Endothelial cell (in vitro differentiated cells): ENCODE measurements around the gene HEG1. TPM values are rescaled to one million over a fixed set of nuclear protein-coding genes. Genes with fewer than 3 reads are reported as not detected.

Experiments
- DNase-seq: peaks from one replicate; pipeline ENCODE4 v3.0.0; 2021; ENCODE audit warnings: low spot score
- H3K27ac Mint-ChIP-seq: one replicate; pipeline ENCODE4 v1.8.0; 2021; ENCODE audit warnings: mixed read lengths, inconsistent platforms; ENCODE audit not compliant: unreplicated experiment
- H3K27me3 Mint-ChIP-seq: one replicate; pipeline ENCODE4 v1.8.0; 2021; ENCODE audit warnings: mild to moderate bottlenecking, moderate library complexity, mixed read lengths, inconsistent platforms; ENCODE audit not compliant: unreplicated experiment
- H3K36me3 Mint-ChIP-seq: one replicate; pipeline ENCODE4 v1.8.0; 2021; ENCODE audit warnings: mild to moderate bottlenecking, low read depth, mixed read lengths, inconsistent platforms; ENCODE audit not compliant: unreplicated experiment
- H3K4me1 Mint-ChIP-seq: one replicate; pipeline ENCODE4 v1.8.0; 2021; ENCODE audit warnings: mild to moderate bottlenecking, mixed read lengths, inconsistent platforms; ENCODE audit not compliant: unreplicated experiment
- H3K4me3 Mint-ChIP-seq: one replicate; pipeline ENCODE4 v1.8.0; 2021; ENCODE audit warnings: mild to moderate bottlenecking, mixed read lengths, inconsistent platforms; ENCODE audit not compliant: unreplicated experiment
- H3K9me3 Mint-ChIP-seq: one replicate; pipeline ENCODE4 v1.8.0; 2021; ENCODE audit warnings: mixed read lengths, inconsistent platforms; ENCODE audit not compliant: unreplicated experiment
- CTCF ChIP-seq: fragments of 200-600 bp; sonication (generic); IDR thresholded peaks from one replicate; pipeline ENCODE4 v1.5.0; 2021; ENCODE audit warnings: antibody characterized with exemption; ENCODE audit not compliant: unreplicated experiment
- total RNA-seq: library from RNA; stranded (reverse); fragmentation: NEBNext Ultra II Directional; extraction: Animal tissue kit (Norgen Biotek cat#: 25700); gene quantifications from one replicate; pipeline ENCODE4 v1.2.1, GENCODE V29; 2021; ENCODE audit not compliant: unreplicated experiment

HEG1 gene
- total RNA-seq, 1 donor from 2014 or later = 17.1 TPM

DNA sequence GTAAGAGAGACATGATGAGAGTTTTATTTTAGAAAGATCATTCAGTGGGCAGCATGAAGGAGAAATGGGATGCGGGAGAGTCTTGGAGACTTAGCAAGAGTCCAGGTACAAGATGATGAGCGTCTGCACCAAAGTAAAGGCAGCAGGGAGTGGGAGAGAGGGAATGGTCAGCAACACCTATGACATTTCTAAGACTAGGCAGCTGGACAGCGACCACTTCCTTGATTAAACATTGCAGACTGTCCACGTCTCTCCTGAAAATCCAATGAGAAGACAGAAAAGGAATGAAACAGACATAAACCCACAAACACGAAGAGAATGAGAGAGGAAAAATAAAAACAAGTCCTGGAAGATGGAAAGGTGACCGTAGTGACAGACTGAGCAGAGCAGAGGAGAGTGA is 46.7 kb upstream of the HEG1 start:
- Mint-ChIP-seq H3K4me3 (no peak overlapping the region), H3K27ac (no peak overlapping the region), H3K36me3 (no peaks in the 10 kb centered on the region), H3K9me3 (no peaks in the 10 kb centered on the region), H3K27me3 (no peaks in the 10 kb centered on the region), H3K4me1 (no peaks in the 10 kb centered on the region)
- TF ChIP-seq CTCF = no peak
- DNase-seq = no peak

DNA sequence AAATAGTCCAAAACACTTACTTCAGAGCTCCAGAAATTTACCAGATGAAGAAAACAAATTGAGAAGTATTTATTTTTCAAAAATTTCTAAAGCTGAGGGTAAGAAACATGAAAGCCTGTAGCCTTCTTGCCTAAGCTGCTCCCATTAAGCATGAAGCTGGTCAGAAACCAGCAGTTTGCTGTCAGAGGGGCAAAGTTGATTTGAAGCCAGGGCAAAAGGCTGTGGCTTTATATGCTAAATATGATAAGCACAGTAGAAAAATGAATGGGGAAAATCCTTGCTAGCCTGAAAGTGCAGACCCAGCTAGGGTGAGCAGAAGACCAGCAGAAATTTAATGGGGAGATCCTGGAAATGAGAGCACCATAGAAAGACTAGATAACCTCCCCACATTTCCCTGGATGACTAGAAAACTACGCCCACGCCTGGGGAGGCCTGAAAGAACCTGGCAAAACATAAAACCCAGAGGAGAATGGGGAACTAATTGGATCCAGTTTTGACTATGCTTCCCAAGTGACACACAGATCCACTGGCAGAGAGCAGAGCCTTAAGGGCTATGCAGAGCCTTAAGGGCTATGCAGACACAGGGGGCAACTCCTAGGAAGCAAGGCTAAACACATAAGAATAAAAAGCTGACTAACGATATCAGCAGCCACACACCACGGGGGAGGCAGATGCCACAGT is 43.0 kb upstream of the HEG1 start:
- no peaks in the 10 kb centered on the region for H3K9me3 Mint-ChIP-seq
- no peaks in the 10 kb centered on the region for H3K4me1 Mint-ChIP-seq
- no peak for TF ChIP-seq CTCF
- H3K36me3 Mint-ChIP-seq = no peaks in the 10 kb centered on the region
- H3K4me3 Mint-ChIP-seq = no peak overlapping the region
- no peak overlapping the region for H3K27ac Mint-ChIP-seq
- H3K27me3 Mint-ChIP-seq = no peaks in the 10 kb centered on the region
- no peak for DNase-seq

DNA sequence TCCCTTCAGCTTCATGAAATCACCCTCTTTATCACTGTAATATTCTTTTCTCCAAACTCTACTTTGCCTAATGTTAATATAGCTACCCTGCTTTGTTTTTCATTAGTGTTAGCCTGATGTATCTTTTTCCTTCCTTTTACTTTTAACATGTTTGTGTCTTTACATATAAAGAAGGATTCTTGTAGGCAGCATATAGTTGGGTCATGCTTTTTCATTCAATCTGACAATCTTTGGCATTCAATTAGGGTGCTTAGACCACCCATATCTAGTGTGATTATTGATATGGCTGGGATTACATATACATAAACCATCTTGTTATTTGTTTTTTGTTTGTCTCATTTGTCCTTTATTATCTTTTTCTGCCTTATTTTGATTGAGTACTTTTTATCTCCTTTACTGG is 34.9 kb upstream of the HEG1 start:
- H3K27ac Mint-ChIP-seq = no peak overlapping the region
- no peaks in the 10 kb centered on the region for H3K4me1 Mint-ChIP-seq
- H3K9me3 Mint-ChIP-seq = no peaks in the 10 kb centered on the region
- no peaks in the 10 kb centered on the region for H3K27me3 Mint-ChIP-seq
- H3K36me3 Mint-ChIP-seq = no peaks in the 10 kb centered on the region
- DNase-seq = no peak
- H3K4me3 Mint-ChIP-seq = no peak overlapping the region
- TF ChIP-seq CTCF = no peak

- H3K27ac Mint-ChIP-seq = no peak overlapping the region
These were observed 32.1 kb upstream of the HEG1 start for GRCh38 chr3:125087768-125088391.

More at GRCh38 chr3:125087768-125088391, 32.1 kb upstream of the HEG1 start:
- H3K9me3 Mint-ChIP-seq = no peaks in the 10 kb centered on the region
- H3K4me3 Mint-ChIP-seq = no peak overlapping the region
- H3K36me3 Mint-ChIP-seq = no peaks in the 10 kb centered on the region
- TF ChIP-seq CTCF = no peak
- H3K27me3 Mint-ChIP-seq = no peaks in the 10 kb centered on the region
- H3K4me1 Mint-ChIP-seq = no peaks in the 10 kb centered on the region
- no peak for DNase-seq
